Astrocyte of the cerebellum (primary cell): ENCODE results near the gene ATE1.
"Not testable (repeated sequence)": the region's sequence is repeated elsewhere in the genome, so short reads cannot be mapped to it uniquely, and the experiment has no call there.

Experiments used
- DNase-seq: peaks from one replicate; pipeline ENCODE4 v3.0.0-alpha.2; 2011; ENCODE audit warnings: low read depth
- H3K4me3 ChIP-seq: 2 replicates; pipeline ENCODE4 v1.5.1; 2011; ENCODE audit warnings: mild to moderate bottlenecking, low read depth, low read length, moderate library complexity
- in situ Hi-C: cut with HindIII; loops from 2 replicates; pipeline ENCODE4 v1.10.0; 2017; ENCODE audit warnings: low sequenced_read_pairs
- TF ChIP-seq, protein P1 (sequence below): IDR thresholded peaks from 2 replicates; pipeline ENCODE4 v1.5.1; 2012; ENCODE audit warnings: low read length, low read depth, moderate library complexity, mild to moderate bottlenecking; ENCODE audit errors: missing control alignments

ATE1 gene

DNA sequence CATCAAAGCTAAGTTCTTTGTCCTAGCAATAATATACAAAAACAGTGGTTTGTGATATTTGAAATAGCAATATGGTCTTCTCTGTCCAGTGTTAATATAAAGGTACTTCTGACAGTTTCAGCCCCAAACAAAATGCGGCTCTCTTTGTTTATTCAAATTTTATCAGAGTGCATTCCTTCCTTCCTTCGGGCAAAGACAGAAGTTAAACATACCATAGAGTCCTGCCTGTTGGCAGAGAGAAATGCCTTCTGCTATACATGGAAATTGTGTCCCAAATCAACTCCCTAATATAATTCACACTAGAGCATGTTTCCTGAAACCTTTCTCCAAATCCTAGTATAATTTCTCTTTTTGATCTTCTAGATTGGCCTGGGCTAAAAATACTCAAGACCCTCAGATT lies 21.2 kb upstream of the ATE1 start:
- TF ChIP-seq, protein P1, sequence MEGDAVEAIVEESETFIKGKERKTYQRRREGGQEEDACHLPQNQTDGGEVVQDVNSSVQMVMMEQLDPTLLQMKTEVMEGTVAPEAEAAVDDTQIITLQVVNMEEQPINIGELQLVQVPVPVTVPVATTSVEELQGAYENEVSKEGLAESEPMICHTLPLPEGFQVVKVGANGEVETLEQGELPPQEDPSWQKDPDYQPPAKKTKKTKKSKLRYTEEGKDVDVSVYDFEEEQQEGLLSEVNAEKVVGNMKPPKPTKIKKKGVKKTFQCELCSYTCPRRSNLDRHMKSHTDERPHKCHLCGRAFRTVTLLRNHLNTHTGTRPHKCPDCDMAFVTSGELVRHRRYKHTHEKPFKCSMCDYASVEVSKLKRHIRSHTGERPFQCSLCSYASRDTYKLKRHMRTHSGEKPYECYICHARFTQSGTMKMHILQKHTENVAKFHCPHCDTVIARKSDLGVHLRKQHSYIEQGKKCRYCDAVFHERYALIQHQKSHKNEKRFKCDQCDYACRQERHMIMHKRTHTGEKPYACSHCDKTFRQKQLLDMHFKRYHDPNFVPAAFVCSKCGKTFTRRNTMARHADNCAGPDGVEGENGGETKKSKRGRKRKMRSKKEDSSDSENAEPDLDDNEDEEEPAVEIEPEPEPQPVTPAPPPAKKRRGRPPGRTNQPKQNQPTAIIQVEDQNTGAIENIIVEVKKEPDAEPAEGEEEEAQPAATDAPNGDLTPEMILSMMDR = no peak
- no peak overlapping the region for H3K4me3 ChIP-seq
- no peak for DNase-seq
- in situ Hi-C loops = no loop called here

DNA sequence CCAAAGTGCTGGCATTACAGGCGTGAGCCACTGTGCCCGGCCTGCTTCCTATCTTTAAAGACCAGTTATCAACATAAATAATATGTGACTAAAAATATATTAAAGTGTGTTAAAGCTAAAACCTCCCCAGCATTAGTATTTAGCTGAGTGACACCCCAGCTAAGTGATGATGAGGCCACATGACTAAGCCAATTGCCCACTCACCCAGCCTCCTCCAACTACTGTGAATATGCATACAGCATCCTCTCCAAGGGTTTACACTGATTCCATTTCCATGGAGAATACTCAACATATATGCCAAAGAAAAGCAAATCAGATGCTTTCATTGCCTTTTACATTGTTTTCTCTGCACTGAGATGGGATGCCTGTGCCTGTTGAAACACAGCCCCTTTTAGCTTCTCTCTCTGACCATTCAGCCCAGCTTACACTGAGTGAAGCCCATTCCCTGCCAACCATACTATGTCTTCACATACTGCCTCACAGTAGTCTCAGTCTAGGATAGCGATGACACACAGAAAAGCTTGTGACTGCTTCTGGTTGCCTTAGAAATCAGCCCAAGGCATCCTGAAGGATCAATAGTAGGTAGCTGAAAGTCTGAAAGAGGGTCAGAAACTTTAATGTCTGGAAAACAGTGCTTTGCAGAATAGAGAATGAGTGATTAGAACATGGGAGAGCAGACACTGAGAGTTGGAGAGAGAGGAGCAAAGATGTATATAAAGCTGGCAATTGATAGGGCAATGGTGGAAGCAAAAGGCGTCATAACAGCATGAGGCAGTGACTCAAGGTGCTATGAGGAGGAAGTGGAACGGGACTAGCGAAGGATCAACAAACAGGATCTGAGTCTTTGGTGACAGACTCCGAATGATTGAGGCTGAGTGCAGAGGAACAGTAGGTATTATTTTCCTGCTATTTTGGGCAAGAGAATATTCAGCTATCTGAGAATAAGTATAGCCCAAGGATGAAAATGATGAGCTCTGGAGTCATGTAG lies 19.8 kb upstream of the ATE1 start:
- TF ChIP-seq, protein P1 = no peak
- no peak for DNase-seq
- H3K4me3 ChIP-seq = no peak overlapping the region
- in situ Hi-C loops = no loop called here

DNA sequence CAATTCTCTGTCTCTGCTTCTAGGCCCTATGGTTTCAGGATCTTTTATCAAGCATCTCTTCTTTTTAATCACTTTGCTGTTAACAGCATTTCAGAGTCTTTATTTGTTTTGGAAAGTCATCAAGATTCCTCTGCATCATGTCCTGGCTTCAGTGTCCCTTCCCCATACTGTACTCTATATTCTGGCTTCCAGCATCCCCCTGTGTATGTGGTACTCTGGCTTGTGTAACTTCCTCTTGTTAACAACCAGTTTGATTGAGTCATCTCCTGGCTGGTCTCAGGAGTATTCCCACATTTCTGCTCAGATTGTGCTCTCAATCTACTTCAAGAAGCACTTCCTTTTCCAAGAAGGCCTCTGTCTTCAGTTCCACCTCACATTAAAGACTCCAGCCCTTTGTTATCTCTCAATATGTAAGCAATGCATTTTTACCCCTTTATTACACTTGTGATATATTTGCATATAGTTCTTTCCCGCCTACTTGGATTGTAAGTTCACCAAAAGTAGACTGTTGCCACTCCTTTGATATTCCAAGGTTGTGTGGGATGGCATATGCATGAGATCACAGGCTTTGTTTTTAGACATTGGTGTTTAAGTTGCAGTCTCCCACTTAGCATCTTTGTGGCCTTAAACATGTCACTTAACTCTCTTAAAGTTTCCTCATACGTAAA lies 15.1 kb upstream of the ATE1 start:
- in situ Hi-C loops = no loop called here
- no peak overlapping the region for H3K4me3 ChIP-seq
- peak; percentile 89 for DNase-seq
- TF ChIP-seq, protein P1 = no peak

DNA sequence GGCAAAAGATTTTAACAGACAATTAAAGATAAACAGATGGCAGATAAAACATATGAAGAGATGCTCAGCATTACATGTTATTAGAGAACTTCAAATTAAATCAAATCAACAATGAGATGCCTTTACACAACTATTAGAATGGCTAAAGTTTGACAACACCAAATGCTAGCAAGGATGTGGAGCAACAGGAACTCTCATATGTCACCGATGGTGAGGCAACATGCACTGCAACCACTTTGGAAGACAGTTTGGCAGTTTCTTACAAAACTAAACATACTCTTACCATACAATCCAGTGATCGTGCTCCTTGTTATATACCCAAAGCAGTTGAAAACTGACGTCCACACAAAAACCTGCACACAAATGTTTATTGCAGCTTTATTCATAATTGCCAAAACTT lies 13.7 kb upstream of the ATE1 start:
- H3K4me3 ChIP-seq = no peak overlapping the region
- in situ Hi-C loops = no loop called here
- no peak for DNase-seq
- TF ChIP-seq, protein P1 = no peak

DNA sequence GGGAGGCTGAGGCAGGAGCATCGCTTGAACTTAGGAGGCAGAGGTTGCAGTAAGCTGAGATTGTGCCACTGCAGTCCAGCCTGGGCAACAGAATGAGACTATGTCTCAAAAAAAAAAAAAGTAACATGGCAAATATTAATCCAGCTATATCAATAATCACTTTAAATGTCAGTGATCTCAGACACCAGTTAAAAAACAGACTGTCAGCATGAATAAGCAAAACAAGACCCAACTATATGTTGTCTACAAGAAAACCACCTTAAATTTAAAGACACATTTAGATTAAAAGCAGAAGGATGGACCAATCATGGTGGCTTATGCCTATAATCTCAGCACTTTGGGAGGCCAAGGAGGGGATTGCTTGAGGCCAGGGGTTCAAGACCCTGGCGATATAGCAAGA lies 8.5 kb upstream of the ATE1 start:
- H3K4me3 ChIP-seq = no peak overlapping the region
- TF ChIP-seq, protein P1 = no peak
- DNase-seq = no peak
- in situ Hi-C loops = no loop called here

DNA sequence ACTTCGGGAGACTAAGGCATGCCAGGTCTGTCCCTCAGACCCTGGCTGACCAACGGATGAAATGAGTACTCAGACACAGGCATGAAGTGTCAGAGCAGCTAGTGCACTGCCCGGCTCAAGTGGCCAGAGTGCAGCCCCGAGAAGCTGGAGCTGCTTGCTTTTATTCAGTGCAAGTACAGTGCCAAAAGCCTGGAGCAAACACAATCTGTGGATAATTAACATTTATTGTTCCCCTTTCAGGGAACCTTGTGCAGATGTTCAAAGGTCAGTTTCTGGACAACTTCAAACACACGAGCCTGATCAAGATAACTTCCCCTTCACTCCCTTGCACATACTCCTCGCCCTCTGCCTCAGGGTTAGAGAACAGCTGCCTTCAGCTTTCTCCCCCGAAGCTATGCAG lies 7.9 kb upstream of the ATE1 start:
- in situ Hi-C loops = no loop called here
- DNase-seq = no peak
- TF ChIP-seq, protein P1 = no peak
- no peak overlapping the region for H3K4me3 ChIP-seq

DNA sequence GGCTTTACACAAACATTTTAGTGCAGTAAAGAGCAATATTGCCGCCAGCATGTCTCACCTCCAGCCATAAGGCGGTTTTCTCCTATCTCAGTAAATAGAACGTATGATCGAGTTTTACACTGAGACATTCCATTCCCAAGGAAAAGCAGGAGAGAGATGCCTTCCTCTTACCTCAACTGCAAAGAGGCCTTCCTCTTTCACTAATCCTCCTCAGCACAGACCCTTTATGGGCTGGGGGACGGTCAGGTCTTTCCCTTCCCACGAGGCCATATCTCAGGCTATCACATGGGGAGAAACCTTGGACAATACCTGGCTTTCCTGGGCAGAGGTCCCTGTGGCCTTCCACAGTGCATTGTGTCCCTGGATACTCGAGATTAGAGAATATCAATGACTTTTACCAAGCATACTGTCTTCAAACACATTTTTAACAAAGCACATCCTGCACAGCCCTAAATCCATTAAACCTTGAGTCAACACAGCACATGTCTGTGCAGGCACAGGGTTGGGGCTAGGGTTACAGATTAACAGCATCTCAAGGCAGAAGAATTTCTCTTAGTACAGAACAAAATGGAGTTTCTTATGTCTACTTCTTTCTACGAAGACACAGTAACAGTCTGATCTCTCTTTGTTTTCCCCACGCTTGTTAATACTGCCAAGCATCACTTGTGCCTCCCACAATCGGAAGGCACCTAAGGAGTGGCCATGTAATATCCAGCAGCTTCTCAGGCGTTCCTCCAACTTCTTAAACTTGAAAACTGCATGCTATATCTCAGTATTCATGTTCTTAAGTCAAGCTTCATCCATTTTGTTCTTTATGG lies 2.6 kb upstream of the ATE1 start:
- in situ Hi-C loops, H3K4me3 ChIP-seq: not testable (repeated sequence)

DNA sequence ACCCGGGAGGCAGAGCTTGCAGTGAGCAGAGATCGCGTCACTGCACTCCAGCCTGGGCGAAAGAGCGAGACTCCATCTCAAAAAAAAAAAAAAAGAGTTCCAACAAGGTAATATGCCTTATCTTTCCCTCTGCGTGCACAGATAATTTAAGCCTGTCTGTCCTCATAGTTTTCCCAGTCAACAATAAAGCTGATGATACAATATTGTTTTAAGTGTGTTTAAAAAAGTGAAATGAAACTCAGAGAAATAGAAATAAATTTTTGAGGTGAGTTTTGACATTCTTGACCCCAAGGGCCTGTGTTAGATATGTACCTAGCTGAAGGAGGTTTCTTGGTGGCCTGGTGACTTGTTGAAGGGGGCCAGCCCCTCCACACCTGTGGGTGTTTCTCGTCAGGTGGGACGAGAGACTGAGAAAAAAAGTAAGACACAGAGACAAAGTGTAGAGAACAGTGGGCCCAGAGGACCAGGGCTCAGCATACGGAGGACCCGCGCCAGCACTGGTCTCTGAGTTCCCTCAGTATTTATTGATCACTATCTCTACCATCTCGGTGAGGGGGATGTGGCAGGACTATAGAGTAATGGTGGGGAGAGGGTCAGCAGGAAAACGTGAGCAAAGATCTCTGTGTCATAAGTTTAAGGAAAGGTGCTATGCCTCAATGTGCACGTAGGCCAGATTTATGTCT lies 1.9 kb upstream of the ATE1 start:
- in situ Hi-C loops, H3K4me3 ChIP-seq, DNase-seq: not testable (repeated sequence)

More for the DNA sequence above, 2.6 kb upstream of the ATE1 start:
- DNase-seq = not testable (repeated sequence)
